Calu3 (cell line): ENCODE data around the gene TNFSF18. TPM values are rescaled to one million over a fixed set of nuclear protein-coding genes. Genes with fewer than 3 reads are reported as not detected.

ENCODE experiments used
- BruUV-seq: library from RNA; stranded (reverse); fragments of 400-500 nt; replicated peaks from 2 replicates; lab custom pipeline; 2021; lab: Mats Ljungman, UMichigan
- CTCF ChIA-PET: fragments of 300-600 bp; sonication (Branson Sonifier 250); formaldehyde crosslinking; loops from one replicate; lab custom pipeline; 2022; ENCODE audit warnings: antibody characterized with exemption; lab: Charles Lee
- DNase-seq: peaks from one replicate; pipeline ENCODE4 v3.0.0; 2022
- H3K27ac Mint-ChIP-seq: one replicate; pipeline ENCODE4 v1.8.0; 2022; ENCODE audit warnings: mixed read lengths; ENCODE audit not compliant: unreplicated experiment
- H3K27me3 Mint-ChIP-seq: one replicate; pipeline ENCODE4 v1.8.0; 2022; ENCODE audit warnings: mixed read lengths; ENCODE audit not compliant: unreplicated experiment
- H3K36me3 Mint-ChIP-seq: one replicate; pipeline ENCODE4 v1.8.0; 2022; ENCODE audit warnings: mild to moderate bottlenecking, moderate library complexity, mixed read lengths; ENCODE audit not compliant: insufficient read depth, unreplicated experiment
- H3K4me1 Mint-ChIP-seq: one replicate; pipeline ENCODE4 v1.8.0; 2022; ENCODE audit warnings: mild to moderate bottlenecking, low read depth, mixed read lengths; ENCODE audit not compliant: unreplicated experiment
- H3K4me3 Mint-ChIP-seq: one replicate; pipeline ENCODE4 v1.8.0; 2022; ENCODE audit warnings: mild to moderate bottlenecking, low read depth, moderate library complexity, mixed read lengths; ENCODE audit not compliant: unreplicated experiment
- H3K9me3 Mint-ChIP-seq: one replicate; pipeline ENCODE4 v1.8.0; 2022; ENCODE audit warnings: low read depth, mixed read lengths; ENCODE audit not compliant: unreplicated experiment
- CTCF ChIP-seq: fragments of 200-600 bp; IDR thresholded peaks from one replicate; pipeline ENCODE4 v1.8.0; 2022; ENCODE audit warnings: antibody characterized with exemption; ENCODE audit not compliant: unreplicated experiment
- intact Hi-C: fragments of 100-400 bp; cut with micrococcal nuclease; formaldehyde crosslinking; loops from one replicate; pipeline ENCODE4 v1.10.0; 2022; ENCODE audit not compliant: unreplicated experiment
- total RNA-seq: library from RNA; stranded (reverse); gene quantifications from 2 replicates; pipeline ENCODE4 v1.2.3, GENCODE V29; 2022

The TNFSF18 gene
- total RNA-seq, 1 experiment from 2014 or later, result not detected

- TF ChIP-seq CTCF, result no peak
- CTCF ChIA-PET, result no interaction called here
- H3K4me3 Mint-ChIP-seq, result no peak overlapping the region
- peaks cover 10% of the 10 kb centered on the region for H3K4me1 Mint-ChIP-seq
- H3K27ac Mint-ChIP-seq, result no peak overlapping the region
- peaks cover 13% of the 10 kb centered on the region for H3K9me3 Mint-ChIP-seq
- no peaks in the 10 kb centered on the region for H3K36me3 Mint-ChIP-seq
- no peaks in the 10 kb centered on the region for H3K27me3 Mint-ChIP-seq
- no TSS peak for BruUV-seq
- no peak for DNase-seq
- intact Hi-C loops, result no loop called here
Measured at GRCh38 chr1:172993640-172994039, 57.1 kb downstream of the TNFSF18 start.

GRCh38 chr1:172991674-172992400 is 58.9 kb downstream of the TNFSF18 start:
- H3K27me3 Mint-ChIP-seq, result no peaks in the 10 kb centered on the region
- CTCF ChIA-PET, result interaction anchor here (0.6 to 1.2 kb wide), 7 partner anchors 10 to 1207 kb away, joined by 3 to 15 read pairs (median 5); no protein-coding TSS in a partner anchor
- TF ChIP-seq CTCF, result no peak
- peaks cover 10% of the 10 kb centered on the region for H3K4me1 Mint-ChIP-seq
- H3K9me3 Mint-ChIP-seq, result peaks cover 11% of the 10 kb centered on the region
- H3K36me3 Mint-ChIP-seq, result no peaks in the 10 kb centered on the region
- intact Hi-C loops, result no loop called here
- no peak overlapping the region for H3K4me3 Mint-ChIP-seq
- DNase-seq, result no peak
- no TSS peak for BruUV-seq
- H3K27ac Mint-ChIP-seq, result no peak overlapping the region

- intact Hi-C loops, result no loop called here
- Mint-ChIP-seq H3K27me3 (no peaks in the 10 kb centered on the region), H3K4me1 (peaks cover 10% of the 10 kb centered on the region), H3K4me3 (no peak overlapping the region), H3K27ac (no peak overlapping the region), H3K9me3 (peaks cover 7% of the 10 kb centered on the region), H3K36me3 (no peaks in the 10 kb centered on the region)
- TF ChIP-seq CTCF, result no peak
- CTCF ChIA-PET, result interaction anchor here (0.7 kb wide), 2 partner anchors 53 to 93 kb away, joined by 3 to 4 read pairs; no protein-coding TSS in a partner anchor
- no TSS peak for BruUV-seq
- no peak for DNase-seq
Measured at GRCh38 chr1:172990598-172991215, 60.0 kb downstream of the TNFSF18 start.

Other genes with a start within 250 kb of the TNFSF18 start
- 0.15 and 0.31 TPM in 2 replicates for gene TNFSF4, start 156.4 kb upstream of the TNFSF18 start, total RNA-seq